HG02943 (cell line): ENCODE measurements around the gene PCK2.

Experiments used
- ATAC-seq: cut with Tn5 transposase; IDR thresholded peaks from one replicate; pipeline ENCODE4 v1.9.1; 2021; ENCODE audit warnings: mild to moderate bottlenecking, low read depth, moderate library complexity; ENCODE audit not compliant: unreplicated experiment

The PCK2 gene

DNA sequence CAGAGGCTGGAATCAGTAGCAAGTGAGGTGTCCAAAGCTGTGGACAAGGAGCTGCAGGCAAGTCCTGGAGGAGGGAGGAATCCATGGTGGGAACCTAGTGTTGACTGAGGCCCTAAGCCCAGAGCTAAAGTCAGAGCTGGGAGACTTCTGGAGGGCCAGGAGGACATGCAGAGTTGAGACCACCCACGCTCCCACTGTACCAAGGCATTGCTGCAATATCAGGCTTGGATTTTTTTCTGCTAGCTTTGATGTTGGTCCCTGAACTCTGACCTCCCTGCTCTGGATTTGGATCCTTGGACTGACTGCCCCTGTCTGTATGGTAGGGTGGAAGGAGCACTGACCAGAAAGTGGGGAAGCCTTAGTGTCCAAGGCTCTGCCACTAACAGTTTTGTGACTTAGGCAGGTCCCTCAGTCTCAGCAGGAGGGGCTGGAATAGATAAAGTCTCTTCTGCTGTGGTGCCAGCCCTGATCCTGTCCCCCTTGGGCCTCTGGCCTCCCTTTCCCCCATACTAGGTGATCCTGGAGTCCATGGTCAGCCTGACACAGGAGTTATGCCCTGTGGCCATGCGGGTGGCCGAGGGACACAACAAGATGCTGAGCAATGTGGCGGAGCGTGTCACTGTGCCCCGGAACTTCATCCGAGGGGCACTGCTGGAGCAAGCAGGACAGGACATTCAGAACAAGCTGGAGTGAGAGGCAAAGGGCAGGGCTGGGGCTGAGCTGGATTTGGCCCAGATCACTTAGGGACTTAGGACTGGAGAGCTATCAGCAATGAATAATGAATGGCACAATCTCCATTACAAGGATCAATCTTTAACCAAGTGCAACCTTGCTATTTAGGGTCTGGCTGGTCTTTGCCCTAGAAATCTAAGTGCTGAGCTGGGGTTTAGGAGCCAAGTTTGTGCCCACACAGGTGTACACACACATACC, 32.9 kb upstream of the PCK2 start:
- no peak for ATAC-seq

DNA sequence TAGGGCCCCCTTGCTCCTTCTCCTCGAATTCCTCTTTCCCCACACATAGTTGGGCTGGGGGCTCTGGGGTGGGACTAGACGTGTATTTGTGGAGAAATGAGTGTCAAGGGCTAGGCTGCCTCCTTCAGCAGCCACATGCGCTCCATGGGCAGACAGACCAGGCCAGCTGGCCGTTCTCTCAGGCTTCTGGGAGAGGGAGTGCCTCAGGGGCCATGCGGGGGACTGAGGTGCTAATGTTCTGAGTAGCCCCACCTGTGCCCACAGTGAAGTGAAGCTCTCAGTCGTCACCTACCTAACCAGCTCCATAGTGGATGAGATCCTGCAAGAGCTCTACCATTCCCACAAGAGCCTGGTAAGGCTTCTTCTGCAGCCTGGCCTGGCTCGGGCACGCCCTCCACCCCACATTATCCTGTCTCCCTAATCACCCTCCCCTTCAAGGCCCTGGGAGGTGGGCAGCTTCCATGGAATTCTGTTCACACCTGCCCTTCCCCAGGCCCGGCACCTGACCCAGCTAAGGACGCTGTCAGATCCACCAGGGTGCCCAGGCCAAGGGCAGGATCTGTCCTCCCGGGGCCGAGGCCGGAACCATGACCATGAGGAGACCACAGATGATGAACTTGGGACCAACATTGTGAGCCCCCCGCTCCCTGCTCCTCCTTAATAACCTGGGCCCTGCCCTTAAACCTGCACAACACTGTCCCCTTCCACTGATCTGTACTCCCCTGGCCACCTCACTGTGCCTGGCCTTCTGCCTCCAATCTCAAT, 31.7 kb upstream of the PCK2 start:
- ATAC-seq, result no peak

DNA sequence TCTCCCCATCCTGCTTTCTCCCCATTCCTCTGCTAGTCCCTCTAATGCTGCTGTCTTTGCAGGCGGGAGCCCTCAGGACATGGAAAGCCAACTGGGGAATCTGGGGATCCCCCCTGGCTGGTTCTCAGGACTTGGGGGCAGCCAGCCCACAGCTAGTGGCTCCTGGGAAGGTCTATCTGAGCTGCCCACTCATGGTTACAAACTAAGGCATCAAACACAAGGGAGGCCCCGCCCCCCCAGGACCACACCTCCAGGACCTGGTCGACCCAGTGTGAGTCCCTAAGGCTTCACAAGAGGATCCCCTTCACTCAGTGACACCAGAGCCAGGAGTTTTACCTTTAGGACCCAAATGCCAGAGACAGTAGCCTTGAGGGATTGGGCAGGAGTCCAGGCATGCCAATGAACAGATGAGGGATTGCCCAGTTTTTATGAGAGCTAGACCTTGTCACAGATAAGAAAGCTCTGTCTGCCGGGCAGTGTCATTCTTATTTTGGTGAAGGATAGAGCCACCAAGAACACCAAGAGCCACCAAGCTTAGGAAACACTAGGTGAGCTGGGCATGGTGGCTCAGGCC, 30.8 kb upstream of the PCK2 start:
- no peak for ATAC-seq

DNA sequence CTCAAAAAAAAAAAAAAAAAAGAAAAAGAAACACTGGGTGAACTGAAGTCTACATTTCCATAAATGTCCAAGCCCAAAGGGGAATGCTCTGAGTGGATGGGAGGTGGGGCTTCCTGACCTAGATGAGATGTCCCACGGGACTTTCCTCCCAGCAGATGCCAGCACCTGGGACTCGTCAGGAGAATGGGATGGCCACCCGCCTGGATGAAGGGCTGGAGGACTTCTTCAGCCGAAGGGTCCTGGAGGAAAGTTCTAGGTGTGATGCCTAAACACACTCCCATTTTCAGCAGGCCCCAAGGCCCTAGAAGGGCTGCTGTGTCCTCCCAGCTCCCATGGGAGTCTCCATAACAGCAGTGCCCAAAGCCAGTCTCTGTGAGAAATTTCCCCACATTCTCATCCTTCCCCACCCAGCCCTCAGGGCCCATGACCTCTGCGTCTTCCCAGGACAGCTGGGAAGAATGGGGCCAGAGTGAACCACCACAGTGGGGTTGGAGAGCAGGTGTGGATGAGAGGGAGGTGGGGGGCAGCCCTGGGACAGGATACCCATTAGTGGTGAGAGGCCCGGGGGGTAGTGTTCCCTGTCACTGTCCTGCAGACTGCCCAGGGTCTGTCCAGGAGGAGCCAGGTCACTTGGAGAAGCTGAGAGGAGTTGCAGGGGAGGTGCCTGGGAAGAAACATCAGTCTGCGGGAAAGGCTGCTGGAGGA, 29.9 kb upstream of the PCK2 start:
- no peak for ATAC-seq

DNA sequence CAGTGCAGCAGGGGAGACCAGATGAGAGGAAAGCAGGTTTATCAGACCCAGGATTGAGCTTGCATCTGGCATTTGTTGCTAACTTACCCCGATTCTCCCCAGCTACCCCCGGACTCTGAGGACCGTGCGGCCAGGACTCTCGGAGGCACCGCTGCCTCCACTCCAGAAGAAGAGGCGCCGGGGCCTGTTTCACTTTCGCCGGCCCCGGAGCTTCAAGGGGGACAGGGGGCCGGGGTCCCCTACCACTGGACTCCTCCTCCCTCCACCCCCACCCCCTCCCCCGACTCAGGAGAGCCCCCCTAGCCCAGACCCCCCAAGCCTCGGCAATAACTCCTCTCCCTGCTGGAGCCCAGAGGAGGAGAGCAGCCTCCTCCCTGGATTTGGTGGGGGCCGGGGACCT, 29.3 kb upstream of the PCK2 start:
- no peak for ATAC-seq

DNA sequence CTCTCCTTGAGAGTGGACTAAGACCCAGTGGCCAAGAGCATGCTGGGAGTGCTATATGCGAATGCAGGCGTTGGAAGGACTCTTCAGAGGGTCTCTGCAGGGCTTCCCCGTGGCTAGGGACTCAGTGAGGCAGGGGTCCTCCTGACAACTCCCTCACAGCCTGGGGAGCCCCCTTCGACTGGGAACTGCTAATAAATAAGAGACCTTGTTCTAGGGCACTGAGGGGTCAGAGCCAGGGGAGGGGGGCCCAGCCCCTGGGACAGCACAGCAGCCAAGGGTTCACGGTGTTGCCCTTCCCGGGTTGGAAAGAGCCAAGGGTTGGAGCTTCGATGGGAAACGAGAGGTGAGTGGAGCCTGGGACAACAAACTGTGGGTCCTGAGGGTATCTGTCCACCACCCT, 28.7 kb upstream of the PCK2 start:
- ATAC-seq, result no peak

DNA sequence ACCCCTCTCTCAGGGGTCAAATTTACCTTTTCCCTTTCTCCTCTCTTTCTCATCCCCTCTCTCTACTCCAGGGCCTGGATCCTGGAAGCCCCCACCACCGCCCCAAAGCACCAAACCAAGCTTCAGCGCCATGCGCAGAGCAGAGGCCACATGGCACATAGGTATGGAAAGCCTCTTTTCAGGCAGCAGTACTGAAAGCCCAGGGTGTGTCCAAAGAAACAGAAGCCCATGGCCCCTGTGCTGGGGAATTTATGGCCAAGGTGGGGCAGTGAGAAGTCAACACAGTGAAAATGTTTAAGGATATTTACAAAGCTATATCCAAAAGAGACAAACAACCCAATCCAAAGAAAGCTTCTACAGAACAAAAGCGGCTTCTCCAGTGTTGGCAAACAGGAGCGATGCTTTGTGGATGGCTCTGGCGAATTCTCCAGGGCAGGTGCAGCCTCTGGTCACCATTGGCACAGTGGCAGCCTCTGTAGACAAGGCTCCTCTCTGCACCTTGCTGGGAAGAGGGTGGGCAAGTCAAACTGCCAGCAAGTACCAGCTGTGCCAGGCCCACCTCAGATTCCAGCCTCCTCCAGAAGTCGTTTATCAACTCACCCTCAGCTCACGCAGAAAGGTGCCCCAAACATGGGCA, 27.5 kb upstream of the PCK2 start:
- no peak for ATAC-seq

DNA sequence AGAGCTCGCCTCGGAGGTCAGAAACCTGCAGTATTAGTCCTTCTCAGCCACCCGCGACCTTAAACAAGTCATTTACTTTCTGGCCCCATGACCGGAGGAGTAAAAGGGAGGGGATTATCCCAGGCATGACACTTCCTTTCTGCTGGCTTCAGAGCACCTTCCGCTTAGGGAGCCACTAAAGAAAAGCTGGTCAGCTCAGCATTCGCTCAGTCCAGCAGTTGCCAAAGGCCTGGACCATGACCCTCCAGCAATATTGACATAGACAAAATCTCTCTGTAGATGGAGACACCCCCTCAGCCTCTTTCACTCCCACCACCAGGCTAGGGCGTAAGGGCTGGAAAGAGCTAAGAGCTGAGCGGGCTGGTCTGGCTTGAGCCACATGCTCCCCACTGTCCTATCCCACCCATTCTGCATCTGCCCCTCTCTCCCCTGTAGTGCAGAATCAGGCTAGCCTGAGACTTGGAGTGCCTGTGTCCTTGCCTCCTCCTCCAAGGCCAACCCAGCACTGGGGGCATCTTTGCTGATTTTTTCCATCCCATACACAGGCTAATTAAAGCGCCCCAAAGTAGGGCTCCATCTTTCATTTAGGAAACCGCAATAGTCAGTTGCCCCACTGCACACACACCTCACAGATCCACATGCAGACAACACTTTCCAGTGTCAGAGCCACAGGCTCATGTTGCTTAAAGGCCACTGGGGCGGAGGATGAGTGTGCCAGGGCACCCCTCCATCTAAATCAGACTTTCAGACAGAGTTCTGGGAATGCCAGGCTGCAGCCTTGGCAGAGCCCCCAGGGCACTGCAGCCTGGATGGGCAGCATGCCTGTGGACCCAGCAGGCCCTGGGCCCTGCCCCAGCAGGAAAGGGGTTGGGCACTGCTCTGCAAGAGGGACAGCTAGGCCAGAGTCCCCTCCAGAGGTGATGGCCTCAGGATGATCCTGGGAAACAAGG, 26.7 kb upstream of the PCK2 start:
- ATAC-seq, result no peak

DNA sequence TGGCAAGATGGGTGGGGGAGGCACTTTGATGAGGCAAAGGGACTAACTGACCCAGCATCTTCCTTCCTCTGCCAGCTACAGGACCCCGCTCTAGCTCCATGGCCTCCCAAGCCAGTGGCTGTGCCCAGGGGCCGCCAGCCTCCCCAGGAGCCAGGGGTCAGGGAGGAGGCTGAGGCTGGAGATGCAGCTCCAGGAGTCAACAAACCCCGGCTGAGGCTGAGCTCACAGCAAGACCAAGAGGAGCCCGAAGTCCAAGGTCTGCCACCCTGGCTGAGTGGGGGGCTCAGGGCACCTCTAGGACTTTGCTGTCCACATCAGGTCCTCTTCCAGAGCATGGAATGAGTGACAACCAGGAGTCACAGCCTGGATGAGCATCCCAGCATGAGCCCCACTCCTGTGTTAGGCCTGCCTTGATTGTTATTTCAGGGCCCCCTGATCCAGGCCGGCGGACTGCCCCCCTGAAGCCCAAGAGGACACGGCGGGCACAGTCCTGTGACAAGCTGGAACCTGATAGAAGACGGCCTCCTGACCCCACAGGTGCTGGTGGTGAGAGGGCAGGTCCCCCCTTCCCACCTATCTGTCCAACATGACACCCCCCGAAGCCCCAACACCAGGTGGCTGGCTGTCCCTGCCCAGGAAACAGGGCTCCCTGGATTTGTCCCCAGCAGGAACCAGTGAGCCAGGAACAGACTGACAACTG, 25.2 kb upstream of the PCK2 start:
- no peak for ATAC-seq

DNA sequence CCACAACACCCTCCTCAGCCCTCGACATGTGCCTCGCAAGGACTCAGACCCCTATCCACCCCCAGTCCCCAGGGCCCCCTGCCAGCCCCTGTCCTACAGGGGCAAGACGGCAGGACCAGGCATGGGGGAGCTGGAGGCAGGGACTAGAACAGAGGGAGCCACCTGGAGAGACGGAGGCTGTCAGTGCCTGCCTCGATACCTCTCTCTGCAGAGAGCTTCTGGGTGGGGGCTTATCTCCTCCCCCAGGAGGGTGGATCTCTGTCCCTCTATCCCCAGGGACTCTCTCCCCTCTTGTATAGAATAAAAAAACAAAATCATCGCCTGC, 24.7 kb upstream of the PCK2 start:
- no peak for ATAC-seq

DNA sequence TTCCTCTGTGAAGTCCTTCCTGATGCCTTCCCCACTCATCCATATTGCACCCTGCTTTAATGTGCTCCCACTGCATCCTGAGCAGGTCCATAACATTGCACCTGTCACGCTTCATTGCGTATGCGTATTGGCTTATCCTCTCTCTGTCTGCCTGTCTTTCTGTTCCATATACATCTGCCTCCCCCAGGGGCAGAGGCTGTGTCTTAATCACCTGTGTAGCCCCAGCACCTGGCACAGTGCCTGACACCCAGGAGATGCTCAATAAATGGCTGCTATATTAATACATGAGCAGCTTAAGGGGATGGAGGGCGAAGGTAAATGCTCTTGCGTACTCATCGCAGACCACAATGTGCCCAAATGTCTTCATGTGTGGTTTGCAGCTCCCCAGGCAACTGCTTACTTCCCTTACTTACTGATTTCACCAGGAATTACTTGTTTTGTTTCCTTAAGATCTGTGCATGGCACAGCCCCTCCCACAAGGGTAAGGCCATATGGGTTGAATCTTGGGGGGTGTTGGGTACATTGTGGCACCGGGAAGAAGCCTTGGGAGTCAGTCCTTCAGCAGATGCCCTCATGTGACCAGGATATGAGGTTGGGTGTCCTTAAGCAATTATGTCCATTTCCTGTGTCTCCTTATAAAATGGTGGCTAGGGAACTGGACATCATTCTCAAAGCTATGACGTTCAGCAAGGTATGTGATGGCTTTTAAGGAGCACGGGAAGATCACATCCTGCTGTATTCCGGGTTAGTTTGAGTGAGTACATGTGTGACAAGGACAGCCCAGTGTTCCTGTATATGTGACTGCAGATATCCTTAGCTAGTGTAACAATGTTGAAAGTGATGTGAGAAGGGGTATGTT, 23.6 kb upstream of the PCK2 start:
- no peak for ATAC-seq

DNA sequence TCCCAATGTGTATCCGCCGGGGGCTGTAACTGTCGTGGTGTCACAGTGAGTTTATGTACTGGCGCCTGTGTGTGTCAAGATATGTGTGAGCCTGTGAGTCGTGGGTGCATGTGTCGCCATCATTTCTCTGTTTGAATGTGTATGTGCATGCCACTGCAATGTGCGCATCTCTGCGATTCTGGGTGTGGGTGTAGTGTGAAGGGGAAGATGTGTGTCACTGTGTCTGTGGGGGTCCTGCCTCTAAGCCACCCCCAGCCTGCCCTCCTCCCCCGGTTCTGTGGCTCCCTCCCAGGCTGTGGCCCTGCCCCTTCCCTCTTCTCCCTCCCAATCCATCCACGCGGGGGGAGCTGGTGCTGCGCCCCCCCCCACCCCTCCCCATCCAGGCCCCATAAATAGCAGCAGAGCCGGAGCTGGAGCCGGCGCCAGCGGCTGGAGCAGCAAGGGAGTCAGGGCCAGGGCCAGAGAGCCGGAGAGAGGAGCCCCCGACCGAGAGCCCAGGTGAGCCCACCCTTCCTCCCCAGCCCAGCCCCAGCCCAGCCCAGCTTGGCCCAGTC, 22.9 kb upstream of the PCK2 start, which contains the start of gene CPNE6:
Gene CPNE6, plus strand, starts transcription at position 419 of the 554 bp plus-strand sequence. CDS start 1,375 bp downstream, outside the sequence.
- no peak for ATAC-seq

DNA sequence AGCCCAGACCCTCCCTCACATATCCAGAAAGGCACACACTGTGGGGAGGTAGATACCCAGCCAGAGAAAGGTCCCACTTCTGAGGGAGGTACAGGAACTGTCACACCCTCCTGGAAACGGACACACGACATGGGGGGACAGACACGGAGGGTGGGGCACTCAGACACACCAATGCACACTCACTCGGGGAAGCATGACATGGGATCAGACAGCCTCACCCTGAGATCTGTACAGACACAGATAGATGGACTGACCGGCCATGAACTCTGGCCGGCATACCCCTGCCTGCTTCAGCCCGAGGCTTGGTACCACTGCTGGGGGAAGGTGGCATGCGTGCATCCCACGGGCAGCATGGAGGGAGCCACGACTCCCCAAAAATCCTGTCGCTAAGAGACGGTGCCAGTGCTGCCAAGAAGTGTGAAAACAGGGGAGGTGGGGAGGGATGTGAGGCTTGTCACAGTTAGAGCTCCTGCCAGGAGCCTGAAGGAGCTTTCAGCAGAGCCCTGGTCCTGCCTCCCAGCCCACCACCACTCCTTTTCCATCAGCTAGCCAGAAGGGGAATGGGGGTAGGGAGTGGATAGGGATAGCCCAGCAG, 22.2 kb upstream of the PCK2 start:
- ATAC-seq, result no peak

DNA sequence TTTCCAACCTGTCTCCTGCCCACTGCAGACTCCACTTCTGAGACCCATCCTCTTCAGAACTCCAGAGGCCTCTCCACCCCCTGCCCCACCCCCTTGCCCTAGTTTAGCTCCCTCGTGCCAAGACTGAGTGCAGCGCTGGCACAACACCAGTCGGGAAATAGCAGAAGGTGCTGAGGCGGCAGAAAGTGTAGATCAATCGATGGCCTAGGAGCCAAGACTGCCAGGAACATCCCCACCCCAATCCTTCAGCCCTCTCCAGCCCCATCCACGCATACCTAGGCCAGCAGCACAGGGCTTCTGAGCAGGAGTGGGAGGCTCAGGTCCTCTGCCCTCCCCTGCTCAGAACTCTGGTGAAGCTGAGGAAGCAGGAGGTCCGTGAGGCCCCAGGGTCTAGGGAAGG, 21.7 kb upstream of the PCK2 start:
- ATAC-seq, result no peak

DNA sequence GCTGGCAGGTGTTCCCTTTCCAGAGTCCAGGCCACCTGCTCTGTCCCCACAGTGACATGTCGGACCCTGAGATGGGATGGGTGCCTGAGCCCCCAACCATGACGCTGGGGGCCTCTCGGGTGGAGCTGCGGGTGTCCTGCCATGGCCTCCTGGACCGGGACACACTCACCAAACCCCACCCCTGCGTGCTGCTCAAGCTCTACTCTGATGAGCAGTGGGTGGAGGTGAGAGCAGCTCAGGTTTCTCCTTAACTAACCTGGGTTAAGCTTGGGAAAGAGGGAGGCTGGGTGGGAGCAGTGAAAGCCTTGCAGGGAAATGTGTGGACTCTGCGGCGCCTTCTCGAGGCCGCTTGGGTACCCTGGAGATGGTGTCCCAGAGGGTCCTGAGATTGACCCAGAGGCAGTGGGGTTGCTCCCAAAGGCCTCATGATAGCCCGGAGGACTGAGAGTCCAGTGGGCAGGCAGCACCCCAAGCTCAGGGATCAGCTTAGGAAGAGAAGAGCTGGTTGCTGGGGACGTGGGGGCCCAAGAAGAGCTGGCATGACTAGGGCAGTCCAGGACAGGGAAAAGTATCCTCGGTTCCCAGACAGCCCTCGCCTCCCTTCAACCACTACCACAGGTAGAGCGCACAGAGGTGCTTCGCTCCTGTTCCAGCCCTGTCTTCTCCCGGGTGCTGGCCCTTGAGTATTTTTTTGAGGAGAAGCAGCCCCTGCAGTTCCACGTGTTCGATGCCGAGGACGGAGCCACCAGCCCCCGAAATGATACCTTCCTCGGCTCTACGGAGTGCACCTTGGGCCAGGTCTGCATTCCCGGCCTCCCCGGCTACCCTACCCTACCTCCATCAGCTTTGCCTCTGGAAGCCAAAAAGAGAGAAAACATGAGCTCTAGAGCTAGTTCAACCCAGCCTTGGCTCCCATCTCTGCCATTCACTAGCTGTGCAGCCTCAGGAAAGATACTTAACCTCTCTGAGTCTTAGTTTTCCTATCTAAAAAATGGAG, 20.9 kb upstream of the PCK2 start:
- ATAC-seq, result no peak
